T47D (cell line): ENCODE data around the gene CHCHD3.

Experiments used
- DNase-seq, 2 experiments: peaks; one replicate each; pipeline versions ENCODE4 v3.0.0 to v3.0.0-alpha.2; 2011 to 2012; ENCODE audit warnings: low read depth in 1 of 2, low spot score in 1 of 2
- JUND ChIP-seq: IDR thresholded peaks from 2 replicates; pipeline ENCODE4 v1.6.1; 2012; ENCODE audit warnings: low read depth
- in situ Hi-C: cut with HindIII; loops from 2 replicates; pipeline ENCODE4 v1.10.0; 2016; ENCODE audit warnings: low sequenced_read_pairs, low pct_unique_long_range_greater_than_20kb

Gene CHCHD3

GRCh38 chr7:132776048-132776620, 305.8 kb downstream of the CHCHD3 start:
- in situ Hi-C loops: no loop called here
- no peak for TF ChIP-seq JUND
- no peak for DNase-seq

GRCh38 chr7:132773527-132773956, 308.3 kb downstream of the CHCHD3 start:
- in situ Hi-C loops: no loop called here

GRCh38 chr7:132771301-132771730, 310.6 kb downstream of the CHCHD3 start:
- in situ Hi-C loops: no loop called here
- DNase-seq: no peak
- no peak for TF ChIP-seq JUND

More at GRCh38 chr7:132773527-132773956, 308.3 kb downstream of the CHCHD3 start:
- TF ChIP-seq JUND: no peak
- no peak for DNase-seq

DNA sequence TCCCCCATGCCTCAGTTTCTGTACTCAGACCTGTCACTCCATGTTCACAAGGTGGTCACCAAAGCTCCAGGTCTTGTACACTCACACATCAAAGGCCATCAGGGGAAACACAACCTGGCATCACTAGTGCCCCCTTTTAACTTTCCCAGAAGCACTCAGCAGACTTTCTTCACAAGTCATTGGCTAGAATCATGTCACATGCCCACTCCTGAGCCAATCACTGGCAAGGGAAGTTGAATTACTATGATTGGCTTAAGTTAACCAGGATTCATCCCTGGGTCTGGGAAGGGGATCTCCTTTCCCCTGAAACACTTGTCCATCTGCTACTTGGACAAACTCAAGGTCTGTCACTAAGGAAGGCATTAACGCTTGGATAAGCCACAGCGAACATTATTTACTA, 311.8 kb downstream of the CHCHD3 start:
- DNase-seq: no peak
- no peak for TF ChIP-seq JUND
- in situ Hi-C loops: no loop called here

DNA sequence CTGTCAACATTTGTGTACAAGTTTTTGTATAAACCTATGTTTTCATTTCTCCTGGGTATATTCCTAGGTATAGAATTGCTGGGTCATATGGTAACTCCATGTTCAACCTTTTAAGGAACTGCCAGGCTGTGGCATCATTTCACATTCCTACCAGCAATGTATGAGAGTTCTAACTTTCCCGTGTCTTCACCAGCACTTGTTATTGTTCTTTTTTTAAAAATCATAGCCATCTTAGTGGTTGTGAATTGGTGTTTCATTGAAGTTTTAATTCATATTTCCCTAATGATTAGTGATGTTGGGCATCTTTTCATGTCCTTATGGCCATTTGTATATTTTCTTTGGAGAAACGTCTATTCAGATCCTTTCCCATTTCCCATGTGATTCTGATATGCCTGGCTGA, 312.6 kb downstream of the CHCHD3 start:
- TF ChIP-seq JUND: no peak
- no peak for DNase-seq
- in situ Hi-C loops: no loop called here

- in situ Hi-C loops: no loop called here
- no peak for TF ChIP-seq JUND
- no peak for DNase-seq
Measured at GRCh38 chr7:132768099-132768498, 313.8 kb downstream of the CHCHD3 start.

DNA sequence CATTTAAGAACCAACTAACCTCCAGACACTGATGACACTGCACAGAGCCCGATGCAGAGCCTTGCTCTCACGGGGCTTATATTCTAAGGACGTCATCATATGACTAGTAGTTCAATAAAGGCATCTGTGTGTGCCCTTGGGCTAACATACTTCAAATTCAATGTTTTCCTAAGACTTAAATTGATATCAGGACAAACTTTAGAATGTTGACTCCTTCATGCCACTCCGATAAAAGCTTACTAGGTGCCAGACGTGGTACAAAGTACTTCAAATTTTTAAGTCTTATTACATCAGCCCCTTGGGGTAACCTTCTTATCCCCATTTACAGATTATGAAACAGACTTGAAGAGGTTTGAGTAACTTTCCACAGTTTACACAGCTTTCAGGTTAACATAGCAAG, 314.5 kb downstream of the CHCHD3 start:
- TF ChIP-seq JUND: no peak
- in situ Hi-C loops: no loop called here
- no peak for DNase-seq

GRCh38 chr7:132766660-132767059, 315.2 kb downstream of the CHCHD3 start:
- in situ Hi-C loops: no loop called here
- no peak for TF ChIP-seq JUND
- DNase-seq: no peak

DNA sequence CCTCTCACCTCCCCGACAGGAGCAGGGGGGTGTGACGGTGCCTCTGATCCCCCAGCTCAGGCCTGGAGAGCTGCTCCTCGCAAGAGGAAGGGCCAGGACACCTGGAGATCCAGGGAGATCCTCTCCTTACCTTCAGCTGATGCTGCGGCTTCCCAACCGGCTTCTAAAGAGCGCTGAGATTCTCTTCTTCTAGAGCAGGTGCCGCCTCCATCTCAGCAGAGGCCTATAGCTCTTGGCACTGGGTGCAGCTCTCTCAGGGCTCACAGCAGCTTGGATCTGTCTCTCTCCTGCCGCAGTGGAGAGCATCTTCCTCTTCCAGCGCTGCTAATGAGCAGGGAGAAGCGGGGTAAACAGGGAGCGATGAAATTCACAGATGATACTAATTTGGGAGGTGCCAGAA, 316.0 kb downstream of the CHCHD3 start:
- no peak for TF ChIP-seq JUND
- no peak for DNase-seq
- in situ Hi-C loops: no loop called here

DNA sequence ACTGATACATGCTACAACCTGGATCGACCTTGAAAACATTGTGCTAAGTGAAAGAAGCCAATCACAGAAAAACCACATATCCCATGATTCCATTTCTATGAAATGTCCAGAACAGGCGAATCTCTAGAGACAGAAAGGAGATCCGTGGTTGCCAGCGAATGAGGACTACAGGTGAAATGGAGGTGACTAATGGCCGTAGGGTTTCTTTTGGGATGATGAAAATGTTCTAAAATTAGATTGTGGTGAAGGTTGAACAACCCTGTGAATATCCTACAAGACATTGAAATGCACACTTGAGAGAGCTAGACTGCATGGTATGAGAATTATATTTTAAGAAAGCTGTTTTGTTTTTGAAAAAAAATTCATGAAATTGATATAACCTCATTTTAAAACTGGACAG, 317.1 kb downstream of the CHCHD3 start:
- in situ Hi-C loops: no loop called here
- DNase-seq: no peak
- TF ChIP-seq JUND: no peak

DNA sequence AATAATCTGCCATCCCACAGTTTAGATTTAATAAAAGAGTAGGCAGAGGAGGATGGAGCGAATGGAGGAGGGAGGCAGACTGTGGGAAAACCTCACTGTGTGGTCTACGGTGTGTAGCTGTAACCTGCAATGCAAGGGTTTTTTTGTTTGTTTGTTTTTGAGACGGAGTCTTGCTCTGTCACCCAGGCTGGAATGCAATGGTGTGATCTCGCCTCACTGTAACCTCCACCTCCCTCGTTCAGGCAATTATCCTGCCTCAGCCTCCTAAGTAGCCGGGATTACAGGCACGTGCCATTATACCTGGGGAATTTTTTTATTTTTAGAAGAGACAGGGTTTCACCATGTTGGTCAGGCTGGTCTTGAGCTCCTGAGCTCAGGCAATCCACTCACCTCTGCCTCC, 321.0 kb downstream of the CHCHD3 start:
- in situ Hi-C loops: no loop called here
- DNase-seq: no peak
- no peak for TF ChIP-seq JUND

GRCh38 chr7:132760244-132760623, 321.7 kb downstream of the CHCHD3 start:
- no peak for DNase-seq
- in situ Hi-C loops: no loop called here
- TF ChIP-seq JUND: no peak

DNA sequence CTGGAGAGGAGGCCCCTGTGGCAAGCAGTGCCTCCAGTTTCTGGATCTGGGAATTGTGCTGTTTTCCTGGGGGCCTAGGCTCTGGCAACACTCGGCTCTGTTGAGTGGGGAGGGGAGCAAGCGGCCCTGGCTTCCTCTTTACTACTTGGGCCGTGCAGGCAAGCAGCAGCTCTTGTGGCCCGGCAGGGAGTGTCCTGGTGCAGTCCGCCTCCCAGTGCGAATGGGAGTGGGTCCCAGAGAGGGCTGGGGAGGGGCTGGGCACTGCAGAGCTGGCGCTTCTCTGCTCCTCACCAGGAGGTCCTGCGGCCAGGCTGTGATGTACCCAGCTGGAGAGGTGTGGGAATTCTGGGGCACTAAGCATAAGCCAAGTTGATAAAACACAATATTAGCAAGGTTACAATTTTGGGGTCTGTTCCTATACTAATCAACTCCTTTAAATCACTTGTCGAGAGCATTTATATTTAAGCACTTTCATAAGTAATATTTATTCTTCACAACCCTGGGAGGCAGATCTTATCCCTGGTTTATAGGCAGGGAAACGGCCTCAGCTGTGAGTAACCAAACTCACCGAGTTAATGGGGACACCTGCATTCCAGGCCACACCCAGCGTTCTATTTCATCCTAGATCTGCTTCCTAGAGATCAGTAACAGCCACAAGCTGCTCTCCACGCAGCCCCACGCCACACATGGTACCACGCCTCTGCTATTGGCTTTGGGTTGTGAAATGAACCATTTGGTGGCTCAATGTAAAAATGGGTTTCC, 322.2 kb downstream of the CHCHD3 start:
- DNase-seq: no peak
- TF ChIP-seq JUND: no peak
- in situ Hi-C loops: no loop called here

GRCh38 chr7:132758986-132759385, 322.9 kb downstream of the CHCHD3 start:
- DNase-seq: no peak
- in situ Hi-C loops: no loop called here
- no peak for TF ChIP-seq JUND
